Lung microvascular endothelial cell (primary cell): ENCODE data around the gene MSLN. TPM values are rescaled to one million over a fixed set of nuclear protein-coding genes. Genes with fewer than 3 reads are reported as not detected.

ENCODE experiments used
- DNase-seq, 2 donors: peaks; one replicate each; pipeline versions ENCODE4 v3.0.0 to v3.0.0-alpha.2; 2010; ENCODE audit warnings: low read depth in 2 of 2
- total RNA-seq: library from RNA; depleted of rRNA; stranded (reverse); fragments of >200 nt; gene quantifications from 2 replicates; pipeline ENCODE4 v1.2.1, GENCODE V29; 2014

Gene MSLN
- total RNA-seq, 1 donor from 2014 or later, result 0.20 TPM

GRCh38 chr16:722835-723633 lies 37.5 kb upstream of the MSLN start:
- DNase-seq, result no peak

- no peak for DNase-seq
Observed at GRCh38 chr16:723695-724094, 36.8 kb upstream of the MSLN start.

- no peak for DNase-seq
Observed at GRCh38 chr16:724188-725040, 36.1 kb upstream of the MSLN start.

GRCh38 chr16:725041-725376 lies 35.5 kb upstream of the MSLN start:
- no peak for DNase-seq

- no peak for DNase-seq
Observed at GRCh38 chr16:725463-726187, 34.9 kb upstream of the MSLN start.

- no peak for DNase-seq
Observed at GRCh38 chr16:726188-726437, 34.4 kb upstream of the MSLN start.

GRCh38 chr16:726438-727290 lies 33.9 kb upstream of the MSLN start, which contains the start of the genes CCDC78 and HAGHL:
TSS of gene CCDC78 (minus strand) at chr16:726443. CDS start at chr16:726367, 76 bp downstream.
TSS of gene HAGHL (plus strand) at chr16:727106. CDS start at chr16:727510, 404 bp downstream.
- DNase-seq, result peak; percentile 30 to 56

- DNase-seq, result no peak
Observed at GRCh38 chr16:727291-727977, 33.1 kb upstream of the MSLN start.

- peak; percentile 65 to 76 for DNase-seq
Observed at GRCh38 chr16:728131-728889, 32.2 kb upstream of the MSLN start.

- no peak for DNase-seq
Observed at GRCh38 chr16:728890-729744, 31.4 kb upstream of the MSLN start.

GRCh38 chr16:729768-730665 lies 30.5 kb upstream of the MSLN start:
- no peak for DNase-seq

GRCh38 chr16:730666-731509 lies 29.6 kb upstream of the MSLN start:
- DNase-seq, result no peak

- DNase-seq, result no peak
Observed at GRCh38 chr16:732332-732731, 28.2 kb upstream of the MSLN start.

- no peak for DNase-seq
Observed at GRCh38 chr16:732936-733335, 27.6 kb upstream of the MSLN start.

- no peak for DNase-seq
Observed at GRCh38 chr16:733382-734207, 26.9 kb upstream of the MSLN start.
